Fibroblast of lung (primary cell): Measurements from ENCODE around the gene CNKSR2. TPM values are rescaled to one million over a fixed set of nuclear protein-coding genes. Genes with fewer than 3 reads are reported as not detected.

Experiments used
- DNase-seq, 2 donors: peaks; one replicate each; pipeline versions ENCODE4 v3.0.0 to v3.0.0-alpha.2; 2010; ENCODE audit warnings: low read depth in 2 of 2
- H2AFZ ChIP-seq: 2 replicates; pipeline ENCODE4 v1.5.1; 2012; ENCODE audit warnings: low read length, control low read depth, inconsistent platforms
- H3K27ac ChIP-seq: 2 replicates; pipeline ENCODE4 v1.5.1; 2011; ENCODE audit warnings: low read length, control low read depth; ENCODE audit not compliant: insufficient read depth
- H3K27me3 ChIP-seq: 2 replicates; pipeline ENCODE4 v1.5.1; 2011; ENCODE audit warnings: mild to moderate bottlenecking, low read length; ENCODE audit not compliant: control insufficient read depth, insufficient read depth
- H3K36me3 ChIP-seq: 2 replicates; pipeline ENCODE4 v1.5.1; 2011; ENCODE audit warnings: low read length; ENCODE audit not compliant: control insufficient read depth, insufficient read depth
- H3K4me1 ChIP-seq: 2 replicates; pipeline ENCODE4 v1.5.1; 2011; ENCODE audit warnings: low read length; ENCODE audit not compliant: control insufficient read depth, insufficient read depth; ENCODE audit errors: extremely low read depth
- H3K4me2 ChIP-seq: 2 replicates; pipeline ENCODE4 v1.5.1; 2011; ENCODE audit warnings: low read length, control low read depth; ENCODE audit not compliant: insufficient read depth; ENCODE audit errors: extremely low read depth
- H3K4me3 ChIP-seq, 4 experiments: fragments of 200-600 bp in 1 of 4; sonication (generic) in 1 of 4; replicated peaks in 1 of 4; 2 replicates each; pipeline ENCODE4 v1.5.1; 2011 to 2016; ENCODE audit warnings: low read length in 4 of 4, low read depth in 3 of 4, mild to moderate bottlenecking in 3 of 4, control low read depth in 2 of 4, inconsistent platforms in 1 of 4, mixed read lengths in 1 of 4; ENCODE audit not compliant: insufficient read depth in 1 of 4; ENCODE audit errors: control extremely low read depth in 1 of 4
- H3K79me2 ChIP-seq: 2 replicates; pipeline ENCODE4 v1.5.1; 2012; ENCODE audit warnings: mild to moderate bottlenecking, low read length, inconsistent platforms; ENCODE audit not compliant: control insufficient read depth, insufficient read depth
- H3K9ac ChIP-seq: 2 replicates; pipeline ENCODE4 v1.5.1; 2011; ENCODE audit warnings: mild to moderate bottlenecking, low read length, control low read depth; ENCODE audit not compliant: insufficient read depth
- H3K9me3 ChIP-seq: 2 replicates; pipeline ENCODE4 v1.5.1; 2012; ENCODE audit warnings: low read depth, low read length; ENCODE audit not compliant: control insufficient read depth, insufficient read depth
- H4K20me1 ChIP-seq: 2 replicates; pipeline ENCODE4 v1.5.1; 2011; ENCODE audit warnings: low read length; ENCODE audit not compliant: control insufficient read depth, insufficient read depth; ENCODE audit errors: extremely low read depth
- CTCF ChIP-seq, 2 donors: IDR thresholded peaks in 1 of 2; conservative IDR thresholded peaks in 1 of 2; 1 replicate in 1 of 2; 2 replicates in 1 of 2; pipeline ENCODE4 v1.5.1; 2011 to 2012; ENCODE audit warnings: low read length in 2 of 2, control low read depth in 1 of 2, inconsistent platforms in 1 of 2, low read depth in 1 of 2, mild to moderate bottlenecking in 1 of 2
- EZH2 ChIP-seq: IDR thresholded peaks from 2 replicates; pipeline ENCODE4 v1.5.1; 2012; ENCODE audit warnings: low read length, control low read depth, mild to moderate bottlenecking; ENCODE audit errors: missing control alignments
- polyA plus RNA-seq, 2 donors: library from polyadenylated mRNA; depleted of rRNA in 1 of 2; stranded (reverse) in 1 of 2; unstranded in 1 of 2; fragments of >200 nt; gene quantifications; 2 replicates each; pipeline ENCODE4 v1.2.1, GENCODE V29; 2011 to 2012; ENCODE audit warnings: missing spikeins in 1 of 2
- total RNA-seq: library from RNA; depleted of rRNA; stranded (reverse); fragments of >200 nt; gene quantifications from 2 replicates; pipeline ENCODE4 v1.2.1, GENCODE V29; 2014

Gene CNKSR2
- total and polyA plus RNA-seq, 2 donors (not counting 1 experiment from before 2014, with no cell fraction given): 0.16 to 0.33 TPM

DNA sequence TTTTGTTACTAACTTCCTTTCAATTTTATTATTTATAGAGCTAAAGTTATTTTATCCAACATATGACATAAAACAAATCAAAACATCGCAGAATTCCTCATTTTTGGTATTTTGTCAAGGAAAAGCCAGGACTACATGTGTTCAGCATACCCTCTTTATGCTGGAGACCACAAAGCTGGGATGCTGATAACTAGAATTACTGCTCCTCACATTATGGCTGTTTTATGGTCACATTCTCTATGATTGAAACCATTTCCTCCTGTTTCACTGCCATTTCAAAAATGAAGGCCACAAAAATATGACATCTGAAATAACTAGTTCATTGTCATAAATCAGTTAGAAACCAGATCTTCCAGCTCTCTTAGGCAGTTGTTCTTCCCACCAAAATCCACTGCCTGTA lies 242.2 kb downstream of the CNKSR2 start:
- Histone ChIP-seq H3K4me2 (no peak overlapping the region), H3K27ac (no peak overlapping the region), H2AFZ (no peak overlapping the region), H3K27me3 (no peaks in the 10 kb centered on the region), H4K20me1 (no peaks in the 10 kb centered on the region), H3K9me3 (no peaks in the 10 kb centered on the region), H3K79me2 (no peaks in the 10 kb centered on the region), H3K4me1 (no peaks in the 10 kb centered on the region), H3K9ac (no peak overlapping the region), H3K36me3 (no peaks in the 10 kb centered on the region), H3K4me3 (no peak overlapping the region)
- no peak for TF ChIP-seq EZH2
- TF ChIP-seq CTCF (conservative IDR thresholded peaks at IDR 0.05 in 1 of 2, IDR thresholded peaks at IDR 0.05 in 1 of 2; ENCODE audit: low read depth in 1 of 2, low read length in 2 of 2): no peak
- no peak for DNase-seq

- Histone ChIP-seq H3K79me2 (no peaks in the 10 kb centered on the region), H3K36me3 (no peaks in the 10 kb centered on the region), H3K27ac (no peak overlapping the region), H3K9ac (no peak overlapping the region), H4K20me1 (no peaks in the 10 kb centered on the region), H3K27me3 (no peaks in the 10 kb centered on the region), H3K9me3 (no peaks in the 10 kb centered on the region), H3K4me3 (no peak overlapping the region), H3K4me2 (no peak overlapping the region), H2AFZ (no peak overlapping the region), H3K4me1 (no peaks in the 10 kb centered on the region)
- DNase-seq: no peak
- TF ChIP-seq EZH2 (no peak), CTCF (conservative IDR thresholded peaks at IDR 0.05 in 1 of 2, IDR thresholded peaks at IDR 0.05 in 1 of 2; ENCODE audit: low read depth in 1 of 2, low read length in 2 of 2) (no peak)
These were observed 246.0 kb downstream of the CNKSR2 start for GRCh38 chrX:21620234-21620633.

GRCh38 chrX:21623778-21624501 lies 249.7 kb downstream of the CNKSR2 start:
- H3K4me2 ChIP-seq: no peak overlapping the region
- no peaks in the 10 kb centered on the region for H3K9me3 ChIP-seq
- TF ChIP-seq EZH2 (no peak), CTCF (conservative IDR thresholded peaks at IDR 0.05 in 1 of 2, IDR thresholded peaks at IDR 0.05 in 1 of 2; ENCODE audit: low read depth in 1 of 2, low read length in 2 of 2) (no peak)

More at GRCh38 chrX:21623778-21624501, 249.7 kb downstream of the CNKSR2 start:
- Histone ChIP-seq H4K20me1 (no peaks in the 10 kb centered on the region), H3K4me1 (no peaks in the 10 kb centered on the region), H3K9ac (no peak overlapping the region), H3K4me3 (no peak overlapping the region), H3K36me3 (no peaks in the 10 kb centered on the region), H3K79me2 (no peaks in the 10 kb centered on the region), H3K27me3 (no peaks in the 10 kb centered on the region), H3K27ac (no peak overlapping the region), H2AFZ (no peak overlapping the region)
- DNase-seq: no peak
